Skin epidermis (tissue), 12 donors: ENCODE results near the gene DEUP1.
"Not testable (repeated sequence)": the region's sequence is repeated elsewhere in the genome, so short reads cannot be mapped to it uniquely, and the experiment has no call there.

Experiments used
- H3K27ac ChIP-seq, 21 experiments: fragments of 200-600 bp; sonication (generic) in 11 of 21; one replicate each; pipeline ENCODE4 v1.5.0; 2020; ENCODE audit warnings: mild to moderate bottlenecking in 3 of 21, inconsistent platforms in 2 of 21, moderate library complexity in 2 of 21
- H3K4me3 ChIP-seq, 7 experiments: fragments of 200-600 bp; sonication (generic) in 2 of 7; one replicate each; pipeline ENCODE4 v1.5.0; 2020; ENCODE audit warnings: inconsistent platforms in 2 of 7, mild to moderate bottlenecking in 2 of 7, moderate library complexity in 1 of 7

Gene DEUP1

GRCh38 chr11:93348930-93349329, 18.4 kb downstream of the DEUP1 start:
- Histone ChIP-seq H3K27ac (no peak overlapping the region), H3K4me3 (no peak overlapping the region)

DNA sequence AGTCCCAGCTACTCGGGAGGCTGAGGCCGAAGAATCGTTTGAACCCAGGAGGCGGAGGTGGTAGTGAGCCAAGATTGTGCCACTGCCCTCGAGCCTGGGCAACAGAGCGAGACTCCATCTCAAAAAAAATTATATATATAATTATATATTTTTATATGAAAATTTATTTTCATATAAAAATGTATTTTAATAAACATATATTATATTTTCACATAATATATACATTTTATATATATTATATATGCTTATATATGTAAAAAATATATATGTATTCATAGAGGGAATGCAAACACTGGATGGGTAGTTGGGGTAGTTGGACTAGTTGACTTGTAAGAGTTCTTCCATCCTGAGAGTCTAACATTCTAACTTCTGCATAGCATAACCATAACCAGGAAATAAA, 20.3 kb downstream of the DEUP1 start:
- Histone ChIP-seq H3K27ac (no peak overlapping the region), H3K4me3 (no peak overlapping the region)

GRCh38 chr11:93359396-93359795, 28.9 kb downstream of the DEUP1 start:
- H3K4me3 ChIP-seq = no peak overlapping the region

DNA sequence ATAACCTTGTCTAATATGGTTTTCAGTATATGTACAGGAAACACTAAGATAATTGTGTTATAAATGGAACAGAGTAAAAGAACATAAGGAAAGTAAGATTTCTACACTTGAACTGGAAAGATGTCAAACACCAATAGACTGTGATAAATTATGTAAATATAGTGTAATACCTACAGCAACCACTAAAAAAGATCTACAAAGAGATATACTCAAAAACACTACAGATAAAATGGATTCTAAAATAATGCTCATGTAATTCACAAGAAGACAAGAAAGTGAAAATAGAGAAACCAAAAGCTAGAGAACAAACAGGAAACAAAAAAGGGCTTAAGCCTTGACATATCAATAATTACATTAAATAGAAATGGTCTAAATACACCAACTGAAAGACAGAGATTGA, 30.9 kb downstream of the DEUP1 start:
- Histone ChIP-seq H3K4me3 (no peak overlapping the region), H3K27ac (no peak overlapping the region)

More at GRCh38 chr11:93359396-93359795, 28.9 kb downstream of the DEUP1 start:
- H3K27ac ChIP-seq = no peak overlapping the region

- no peak overlapping the region for H3K4me3 ChIP-seq
- no peak overlapping the region for H3K27ac ChIP-seq
Observed at GRCh38 chr11:93368022-93368421, 37.5 kb downstream of the DEUP1 start.

DNA sequence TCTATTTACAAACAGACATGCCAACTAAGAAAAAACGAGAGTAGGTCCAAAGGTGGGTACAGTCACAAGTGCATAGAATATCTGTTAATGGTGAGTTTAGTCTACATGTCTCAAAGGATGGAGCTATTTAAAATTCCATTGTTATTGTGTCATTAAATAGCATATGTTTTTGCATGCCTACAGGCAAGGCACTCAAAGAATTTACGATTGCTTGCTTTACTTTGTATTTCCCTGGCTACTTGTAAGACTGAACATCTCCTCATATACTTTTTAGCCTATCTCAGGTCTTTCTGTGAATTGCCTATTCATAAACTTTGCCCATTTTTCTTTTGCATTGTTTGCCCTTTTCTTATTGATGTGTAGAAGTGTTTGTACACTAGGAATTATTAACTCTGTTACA, 39.7 kb downstream of the DEUP1 start:
- Histone ChIP-seq H3K4me3 (no peak overlapping the region), H3K27ac (no peak overlapping the region)

GRCh38 chr11:93389737-93390136, 59.2 kb downstream of the DEUP1 start:
- H3K4me3 ChIP-seq = no peak overlapping the region
- no peak overlapping the region for H3K27ac ChIP-seq

DNA sequence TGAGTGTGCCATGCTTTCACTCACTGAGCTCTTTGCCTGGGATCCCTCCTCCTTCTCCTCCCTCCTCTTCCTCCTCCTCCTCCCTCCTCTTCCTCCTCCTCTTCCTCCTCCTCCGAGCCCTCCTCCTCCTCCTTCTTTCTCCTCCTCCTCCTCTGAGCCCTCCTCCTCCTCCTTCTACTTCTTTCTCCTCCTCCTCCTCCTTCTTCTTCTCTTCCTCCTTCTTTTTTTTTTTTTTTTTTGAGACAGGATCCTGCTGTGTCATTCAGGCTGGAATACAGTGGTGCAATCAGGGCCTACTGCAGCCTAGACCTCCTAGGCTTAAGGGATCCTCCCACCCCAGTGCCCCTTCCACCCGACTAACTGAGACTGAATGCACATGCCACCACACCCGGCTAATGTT, 62.3 kb downstream of the DEUP1 start:
- H3K27ac ChIP-seq = peak overlapping the region in 1 of 21 experiments; percentile 62
- no peak overlapping the region for H3K4me3 ChIP-seq

DNA sequence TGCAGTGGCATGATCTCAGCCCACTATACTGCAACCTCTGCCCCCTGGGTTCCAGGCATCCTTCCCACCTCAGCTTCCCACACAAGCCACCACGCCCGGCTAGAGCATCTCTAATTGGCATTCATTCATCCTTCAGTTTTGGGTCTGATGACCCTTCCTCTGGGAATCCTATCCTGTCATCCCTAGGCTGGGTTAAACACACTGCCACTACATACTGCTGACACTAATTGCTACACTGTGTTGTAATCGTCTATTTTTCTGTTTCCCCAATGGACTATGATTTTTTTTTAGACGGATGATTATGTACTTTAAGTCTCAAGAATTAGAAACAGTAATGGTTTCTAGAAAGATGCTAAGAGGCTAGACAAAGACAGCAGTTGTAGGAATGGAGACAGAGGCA, 62.8 kb downstream of the DEUP1 start:
- Histone ChIP-seq H3K27ac (peak overlapping the region in 1 of 21 experiments; percentile 55), H3K4me3 (no peak overlapping the region)

GRCh38 chr11:93394488-93394887, 63.9 kb downstream of the DEUP1 start:
- H3K27ac ChIP-seq = no peak overlapping the region

GRCh38 chr11:93396316-93396715, 65.8 kb downstream of the DEUP1 start:
- H3K4me3 ChIP-seq = no peak overlapping the region

More at GRCh38 chr11:93394488-93394887, 63.9 kb downstream of the DEUP1 start:
- no peak overlapping the region for H3K4me3 ChIP-seq

GRCh38 chr11:93403930-93404329, 73.4 kb downstream of the DEUP1 start:
- no peak overlapping the region for H3K27ac ChIP-seq
- no peak overlapping the region for H3K4me3 ChIP-seq

More at GRCh38 chr11:93396316-93396715, 65.8 kb downstream of the DEUP1 start:
- no peak overlapping the region for H3K27ac ChIP-seq

DNA sequence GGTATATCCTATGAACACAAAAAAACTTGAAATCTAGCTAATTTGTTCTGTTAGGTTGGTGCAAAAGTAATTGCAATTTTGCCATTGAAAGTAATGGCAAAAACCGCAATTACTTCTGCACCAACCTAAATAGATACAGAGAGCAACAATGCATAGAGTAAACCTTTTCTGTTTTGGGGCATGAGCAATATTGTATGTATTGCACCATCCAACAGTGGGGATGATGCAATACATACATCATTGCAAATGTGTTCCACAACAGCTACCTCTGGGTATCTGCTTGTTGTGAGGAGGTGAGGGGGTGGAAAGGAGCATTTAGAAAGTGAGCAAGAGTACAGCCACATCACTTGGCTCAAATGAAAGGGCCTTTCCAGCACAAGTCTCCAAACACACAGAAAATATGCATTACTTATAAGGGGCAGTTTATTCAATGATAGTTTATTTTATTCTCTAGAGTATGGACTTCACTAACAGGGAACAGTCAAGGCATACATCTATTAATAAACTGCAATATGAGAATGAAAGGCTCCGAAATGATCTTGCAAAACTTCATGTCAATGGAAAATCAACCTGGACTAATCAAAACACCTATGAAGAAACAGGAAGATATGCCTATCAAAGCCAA, 77.3 kb downstream of the DEUP1 start:
- H3K4me3 ChIP-seq = no peak overlapping the region
- H3K27ac ChIP-seq = no peak overlapping the region

- Histone ChIP-seq H3K4me3 (no peak overlapping the region), H3K27ac (no peak overlapping the region)
Observed at GRCh38 chr11:93410441-93410840, 79.9 kb downstream of the DEUP1 start.

GRCh38 chr11:93411705-93412104, 81.2 kb downstream of the DEUP1 start:
- Histone ChIP-seq H3K27ac (no peak overlapping the region), H3K4me3 (no peak overlapping the region)

GRCh38 chr11:93432247-93432646, 101.7 kb downstream of the DEUP1 start:
- no peak overlapping the region for H3K4me3 ChIP-seq

DNA sequence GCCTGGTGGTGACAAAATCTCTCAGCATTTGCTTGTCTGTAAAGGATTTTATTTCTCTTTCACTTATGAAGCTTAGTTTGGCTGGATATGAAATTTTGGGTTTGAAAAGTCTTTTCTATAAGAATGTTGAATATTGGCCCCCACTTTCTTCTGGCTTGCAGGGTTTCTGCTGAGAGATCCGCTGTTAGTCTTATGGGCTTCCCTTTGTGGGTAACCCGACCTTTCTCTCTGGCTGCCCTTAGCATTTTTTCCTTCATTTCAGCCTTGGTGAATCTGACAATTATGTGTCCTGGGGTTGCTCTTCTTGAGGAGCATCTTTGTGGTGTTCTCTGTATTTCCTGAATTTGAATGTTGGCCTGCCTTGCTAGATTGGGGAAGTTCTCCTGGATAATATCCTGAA, 112.7 kb downstream of the DEUP1 start:
- not testable (repeated sequence) for H3K27ac ChIP-seq, H3K4me3 ChIP-seq

More at GRCh38 chr11:93432247-93432646, 101.7 kb downstream of the DEUP1 start:
- H3K27ac ChIP-seq = no peak overlapping the region

GRCh38 chr11:93444617-93445073, 114.1 kb downstream of the DEUP1 start:
- H3K4me3 ChIP-seq = no peak overlapping the region
- peak overlapping the region in 8 of 21 experiments; percentile 10 to 60 (median 54) for H3K27ac ChIP-seq

- Histone ChIP-seq H3K4me3 (no peak overlapping the region), H3K27ac (no peak overlapping the region)
Observed at GRCh38 chr11:93458286-93458685, 127.7 kb downstream of the DEUP1 start.

- H3K4me3 ChIP-seq, H3K27ac ChIP-seq: not testable (repeated sequence)
Observed at GRCh38 chr11:93463666-93464065, 133.1 kb downstream of the DEUP1 start.

DNA sequence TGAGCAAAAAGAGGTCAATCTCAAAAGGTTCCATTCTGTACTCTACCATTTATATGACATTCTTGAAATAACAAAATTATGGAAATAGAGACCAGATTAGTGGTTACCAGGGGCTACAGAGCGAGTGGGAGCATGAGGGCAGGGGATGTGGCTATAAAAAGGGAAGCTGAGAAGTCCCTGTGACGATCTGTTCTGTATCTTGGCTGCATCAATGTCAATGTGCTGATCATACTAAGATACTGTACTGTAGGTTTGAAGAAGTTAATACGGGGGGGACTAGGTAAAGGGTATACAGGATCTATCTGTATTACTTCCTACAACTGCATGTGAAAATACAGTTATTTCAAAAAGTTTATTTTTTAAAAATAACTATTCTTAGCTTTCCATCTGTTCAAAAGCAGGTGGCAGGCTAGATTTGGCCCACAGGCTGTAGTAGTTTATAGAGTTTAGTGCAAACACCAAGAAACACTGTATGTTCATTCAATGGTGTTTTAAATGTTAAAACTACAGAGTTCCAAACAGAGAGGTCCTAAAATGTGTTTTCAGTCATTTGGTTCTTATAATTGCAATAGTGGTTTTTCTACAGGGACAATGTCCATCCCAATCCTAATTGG, 134.5 kb downstream of the DEUP1 start:
- H3K4me3 ChIP-seq = no peak overlapping the region
- no peak overlapping the region for H3K27ac ChIP-seq

GRCh38 chr11:93467054-93467453, 136.5 kb downstream of the DEUP1 start:
- Histone ChIP-seq H3K27ac (no peak overlapping the region), H3K4me3 (no peak overlapping the region)
